ENCODE data around the gene UNC93A.

UNC93A gene

GRCh38 chr6:167328086-167328485 is 37.0 kb downstream of the UNC93A start:
- ATAC-seq = no peak
- TF ChIP-seq CSRNP3 (CRISPR knock-in tag; IDR thresholded peaks at IDR 0.05) (no peak), OSR1 (CRISPR knock-in tag; IDR thresholded peaks at IDR 0.05) (no peak), ZNF8 (CRISPR knock-in tag; IDR thresholded peaks at IDR 0.05) (no peak), GLIS3 (CRISPR knock-in tag; IDR thresholded peaks at IDR 0.05) (no peak)
- TF ChIP-seq, protein P1, sequence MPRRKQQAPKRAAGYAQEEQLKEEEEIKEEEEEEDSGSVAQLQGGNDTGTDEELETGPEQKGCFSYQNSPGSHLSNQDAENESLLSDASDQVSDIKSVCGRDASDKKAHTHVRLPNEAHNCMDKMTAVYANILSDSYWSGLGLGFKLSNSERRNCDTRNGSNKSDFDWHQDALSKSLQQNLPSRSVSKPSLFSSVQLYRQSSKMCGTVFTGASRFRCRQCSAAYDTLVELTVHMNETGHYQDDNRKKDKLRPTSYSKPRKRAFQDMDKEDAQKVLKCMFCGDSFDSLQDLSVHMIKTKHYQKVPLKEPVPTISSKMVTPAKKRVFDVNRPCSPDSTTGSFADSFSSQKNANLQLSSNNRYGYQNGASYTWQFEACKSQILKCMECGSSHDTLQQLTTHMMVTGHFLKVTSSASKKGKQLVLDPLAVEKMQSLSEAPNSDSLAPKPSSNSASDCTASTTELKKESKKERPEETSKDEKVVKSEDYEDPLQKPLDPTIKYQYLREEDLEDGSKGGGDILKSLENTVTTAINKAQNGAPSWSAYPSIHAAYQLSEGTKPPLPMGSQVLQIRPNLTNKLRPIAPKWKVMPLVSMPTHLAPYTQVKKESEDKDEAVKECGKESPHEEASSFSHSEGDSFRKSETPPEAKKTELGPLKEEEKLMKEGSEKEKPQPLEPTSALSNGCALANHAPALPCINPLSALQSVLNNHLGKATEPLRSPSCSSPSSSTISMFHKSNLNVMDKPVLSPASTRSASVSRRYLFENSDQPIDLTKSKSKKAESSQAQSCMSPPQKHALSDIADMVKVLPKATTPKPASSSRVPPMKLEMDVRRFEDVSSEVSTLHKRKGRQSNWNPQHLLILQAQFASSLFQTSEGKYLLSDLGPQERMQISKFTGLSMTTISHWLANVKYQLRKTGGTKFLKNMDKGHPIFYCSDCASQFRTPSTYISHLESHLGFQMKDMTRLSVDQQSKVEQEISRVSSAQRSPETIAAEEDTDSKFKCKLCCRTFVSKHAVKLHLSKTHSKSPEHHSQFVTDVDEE (CRISPR knock-in tag; IDR thresholded peaks at IDR 0.05) = no peak

DNA sequence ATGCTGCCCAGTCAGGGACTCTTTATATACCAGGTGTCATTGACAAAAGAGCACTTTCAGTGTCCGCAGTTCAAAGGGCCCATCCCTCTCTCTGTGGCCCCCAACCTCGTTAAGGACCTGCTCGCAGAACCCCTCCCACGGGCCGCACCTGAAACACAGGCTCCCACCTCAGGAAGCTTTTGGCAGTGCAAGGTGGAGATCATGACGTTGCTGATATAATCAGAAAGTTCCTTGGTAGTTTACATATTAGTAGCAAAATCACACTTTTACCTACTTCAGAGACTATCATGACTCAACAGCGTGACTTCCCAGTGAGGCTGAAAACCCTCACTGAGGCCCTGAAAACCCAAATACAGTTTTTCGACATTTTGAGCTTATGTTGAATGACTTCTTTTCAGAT is 37.9 kb downstream of the UNC93A start:
- no peak for ATAC-seq
- TF ChIP-seq, protein P2, sequence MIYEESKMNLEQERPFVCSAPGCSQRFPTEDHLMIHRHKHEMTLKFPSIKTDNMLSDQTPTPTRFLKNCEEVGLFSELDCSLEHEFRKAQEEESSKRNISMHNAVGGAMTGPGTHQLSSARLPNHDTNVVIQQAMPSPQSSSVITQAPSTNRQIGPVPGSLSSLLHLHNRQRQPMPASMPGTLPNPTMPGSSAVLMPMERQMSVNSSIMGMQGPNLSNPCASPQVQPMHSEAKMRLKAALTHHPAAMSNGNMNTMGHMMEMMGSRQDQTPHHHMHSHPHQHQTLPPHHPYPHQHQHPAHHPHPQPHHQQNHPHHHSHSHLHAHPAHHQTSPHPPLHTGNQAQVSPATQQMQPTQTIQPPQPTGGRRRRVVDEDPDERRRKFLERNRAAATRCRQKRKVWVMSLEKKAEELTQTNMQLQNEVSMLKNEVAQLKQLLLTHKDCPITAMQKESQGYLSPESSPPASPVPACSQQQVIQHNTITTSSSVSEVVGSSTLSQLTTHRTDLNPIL (CRISPR knock-in tag; IDR thresholded peaks at IDR 0.05; ENCODE audit: low read depth) = no peak
- TF ChIP-seq ZNF8 (CRISPR knock-in tag; IDR thresholded peaks at IDR 0.05) (no peak), GLIS3 (CRISPR knock-in tag; IDR thresholded peaks at IDR 0.05) (no peak), OSR1 (CRISPR knock-in tag; IDR thresholded peaks at IDR 0.05) (no peak), CSDC2 (CRISPR knock-in tag; IDR thresholded peaks at IDR 0.05) (no peak), PPARA (CRISPR knock-in tag; IDR thresholded peaks at IDR 0.05; ENCODE audit: borderline replicate concordance) (no peak), SNAI2 (CRISPR knock-in tag; IDR thresholded peaks at IDR 0.05) (no peak), ARNTL (CRISPR knock-in tag; IDR thresholded peaks at IDR 0.05; ENCODE audit: borderline replicate concordance, low read depth) (no peak), BACH2 (CRISPR knock-in tag; IDR thresholded peaks at IDR 0.05; ENCODE audit: borderline replicate concordance) (no peak), TCF4 (CRISPR knock-in tag; IDR thresholded peaks at IDR 0.05; ENCODE audit: borderline replicate concordance) (no peak), ZNF565 (CRISPR knock-in tag; conservative IDR thresholded peaks at IDR 0.05; ENCODE audit: low read depth) (no peak), RARB (CRISPR knock-in tag; IDR thresholded peaks at IDR 0.05) (no peak), ZFP30 (CRISPR knock-in tag; IDR thresholded peaks at IDR 0.05) (no peak), ISL1 (CRISPR knock-in tag; IDR thresholded peaks at IDR 0.05) (no peak), ZNF70 (CRISPR knock-in tag; IDR thresholded peaks at IDR 0.05) (no peak), ZFP3 (CRISPR knock-in tag; IDR thresholded peaks at IDR 0.05) (no peak), CSRNP3 (CRISPR knock-in tag; IDR thresholded peaks at IDR 0.05) (no peak)
- TF ChIP-seq, protein P3, sequence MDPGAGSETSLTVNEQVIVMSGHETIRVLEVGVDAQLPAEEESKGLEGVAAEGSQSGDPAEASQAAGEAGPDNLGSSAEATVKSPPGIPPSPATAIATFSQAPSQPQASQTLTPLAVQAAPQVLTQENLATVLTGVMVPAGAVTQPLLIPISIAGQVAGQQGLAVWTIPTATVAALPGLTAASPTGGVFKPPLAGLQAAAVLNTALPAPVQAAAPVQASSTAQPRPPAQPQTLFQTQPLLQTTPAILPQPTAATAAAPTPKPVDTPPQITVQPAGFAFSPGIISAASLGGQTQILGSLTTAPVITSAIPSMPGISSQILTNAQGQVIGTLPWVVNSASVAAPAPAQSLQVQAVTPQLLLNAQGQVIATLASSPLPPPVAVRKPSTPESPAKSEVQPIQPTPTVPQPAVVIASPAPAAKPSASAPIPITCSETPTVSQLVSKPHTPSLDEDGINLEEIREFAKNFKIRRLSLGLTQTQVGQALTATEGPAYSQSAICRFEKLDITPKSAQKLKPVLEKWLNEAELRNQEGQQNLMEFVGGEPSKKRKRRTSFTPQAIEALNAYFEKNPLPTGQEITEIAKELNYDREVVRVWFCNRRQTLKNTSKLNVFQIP (CRISPR knock-in tag; IDR thresholded peaks at IDR 0.05; ENCODE audit: borderline replicate concordance, low read depth) = no peak
- TF ChIP-seq, protein P4, sequence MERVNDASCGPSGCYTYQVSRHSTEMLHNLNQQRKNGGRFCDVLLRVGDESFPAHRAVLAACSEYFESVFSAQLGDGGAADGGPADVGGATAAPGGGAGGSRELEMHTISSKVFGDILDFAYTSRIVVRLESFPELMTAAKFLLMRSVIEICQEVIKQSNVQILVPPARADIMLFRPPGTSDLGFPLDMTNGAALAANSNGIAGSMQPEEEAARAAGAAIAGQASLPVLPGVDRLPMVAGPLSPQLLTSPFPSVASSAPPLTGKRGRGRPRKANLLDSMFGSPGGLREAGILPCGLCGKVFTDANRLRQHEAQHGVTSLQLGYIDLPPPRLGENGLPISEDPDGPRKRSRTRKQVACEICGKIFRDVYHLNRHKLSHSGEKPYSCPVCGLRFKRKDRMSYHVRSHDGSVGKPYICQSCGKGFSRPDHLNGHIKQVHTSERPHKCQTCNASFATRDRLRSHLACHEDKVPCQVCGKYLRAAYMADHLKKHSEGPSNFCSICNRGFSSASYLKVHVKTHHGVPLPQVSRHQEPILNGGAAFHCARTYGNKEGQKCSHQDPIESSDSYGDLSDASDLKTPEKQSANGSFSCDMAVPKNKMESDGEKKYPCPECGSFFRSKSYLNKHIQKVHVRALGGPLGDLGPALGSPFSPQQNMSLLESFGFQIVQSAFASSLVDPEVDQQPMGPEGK (CRISPR knock-in tag; IDR thresholded peaks at IDR 0.05; ENCODE audit: borderline replicate concordance) = no peak
- TF ChIP-seq, protein P1 (CRISPR knock-in tag; IDR thresholded peaks at IDR 0.05) = no peak

Measured in SK-N-SH treated with all-trans-retinoic acid at 6 μM for 48 hours (cell line).